ENCODE data around the gene GMPS.
A peak's percentile ranks its signal among the peaks of the same experiment; 100 is the strongest.
"Not testable (repeated sequence)": the region's sequence is repeated elsewhere in the genome, so short reads cannot be mapped to it uniquely, and the experiment has no call there.

GMPS gene

DNA sequence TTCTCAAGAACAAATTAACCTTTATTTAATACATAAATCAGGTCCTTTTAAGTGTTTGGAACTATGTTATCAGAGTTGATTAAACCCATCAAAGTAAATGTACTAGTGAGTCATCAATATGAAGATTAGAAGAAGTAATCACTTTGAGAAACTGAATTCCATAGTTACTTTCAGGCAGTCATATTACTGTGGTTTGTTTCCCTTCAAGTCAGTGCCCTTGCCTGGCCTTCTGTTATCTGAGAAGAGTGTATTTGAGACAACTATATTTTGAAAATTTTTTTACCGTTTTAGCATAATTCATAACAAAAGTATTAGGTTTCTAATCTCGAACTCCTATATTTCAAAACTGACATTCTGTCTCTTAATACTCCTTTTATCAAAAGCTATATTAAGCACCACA lies 73.6 kb downstream of the GMPS start:
- DNase-seq: no peak

DNA sequence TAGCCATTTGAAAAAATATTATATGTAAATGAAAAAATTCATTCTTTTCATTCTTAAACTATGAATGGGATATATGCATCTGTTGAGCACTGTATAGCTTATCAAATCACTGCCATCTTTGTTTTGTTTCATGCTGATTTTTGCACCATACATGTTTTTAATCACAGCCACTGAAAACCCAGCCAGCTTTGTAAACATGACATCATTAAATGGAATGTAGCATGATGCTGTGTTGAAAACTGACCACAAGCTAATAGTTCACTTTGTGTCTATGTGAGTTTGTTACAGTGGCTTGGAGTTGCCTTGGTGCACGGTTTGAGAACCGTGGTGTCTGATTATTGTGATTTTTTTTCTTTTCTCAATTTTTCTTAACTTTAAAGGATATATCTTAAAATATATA lies 75.7 kb downstream of the GMPS start:
- no peak for DNase-seq

DNA sequence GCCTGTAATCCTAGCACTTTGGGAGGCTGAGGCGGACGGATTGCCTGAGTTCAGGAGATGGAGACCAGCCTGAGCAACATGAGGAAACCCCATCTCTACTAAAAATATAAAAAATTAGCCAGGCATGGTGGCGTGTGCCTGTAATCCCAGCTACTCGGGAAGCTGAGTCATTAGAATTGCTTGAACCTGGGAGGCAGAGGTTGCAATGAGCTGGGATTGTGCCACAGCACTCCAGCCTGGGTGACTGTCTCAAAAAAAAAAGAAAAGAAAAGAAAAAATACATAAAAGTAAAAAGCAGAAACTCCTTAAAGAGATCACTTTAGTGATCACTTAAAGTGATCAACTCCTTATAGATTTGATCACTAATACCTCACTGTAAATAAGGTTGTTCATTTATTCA lies 78.0 kb downstream of the GMPS start:
- no peak for DNase-seq

DNA sequence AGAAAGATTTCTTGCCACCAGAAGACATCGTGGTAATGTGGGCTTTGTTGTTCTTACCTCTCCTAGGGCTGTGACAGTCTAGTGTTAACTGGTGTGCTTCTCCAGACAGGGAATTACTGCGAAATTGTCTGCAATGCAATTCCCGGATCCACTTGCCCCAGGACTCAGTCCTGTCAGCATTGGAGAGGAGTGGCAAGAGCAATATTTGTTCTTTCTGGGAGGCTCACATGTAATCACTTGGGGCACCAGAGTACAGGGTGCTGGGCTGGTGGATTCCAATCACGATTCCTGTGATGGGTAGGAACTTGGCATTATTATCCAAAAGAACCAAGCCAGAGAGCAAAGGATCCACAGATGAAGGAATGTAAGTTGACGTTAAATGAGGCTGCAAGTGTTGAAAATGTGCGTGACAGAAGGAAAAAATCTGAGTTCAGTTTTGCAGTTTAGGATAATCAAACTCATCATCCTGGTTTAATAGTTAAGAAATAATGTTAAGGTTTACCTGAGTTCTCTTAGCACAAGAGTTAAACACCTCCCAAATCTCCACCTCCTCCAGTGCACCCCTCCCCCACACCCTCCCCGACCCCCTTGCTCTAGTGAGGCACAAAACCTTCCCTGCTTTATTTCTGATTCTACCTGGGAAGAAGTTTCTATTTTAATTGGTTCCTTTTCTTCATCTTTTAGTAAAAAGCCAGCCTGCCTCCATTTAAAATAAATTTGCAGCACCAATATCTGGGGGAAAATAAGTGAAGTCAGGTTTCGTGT lies 79.2 kb downstream of the GMPS start:
- no peak for DNase-seq

DNA sequence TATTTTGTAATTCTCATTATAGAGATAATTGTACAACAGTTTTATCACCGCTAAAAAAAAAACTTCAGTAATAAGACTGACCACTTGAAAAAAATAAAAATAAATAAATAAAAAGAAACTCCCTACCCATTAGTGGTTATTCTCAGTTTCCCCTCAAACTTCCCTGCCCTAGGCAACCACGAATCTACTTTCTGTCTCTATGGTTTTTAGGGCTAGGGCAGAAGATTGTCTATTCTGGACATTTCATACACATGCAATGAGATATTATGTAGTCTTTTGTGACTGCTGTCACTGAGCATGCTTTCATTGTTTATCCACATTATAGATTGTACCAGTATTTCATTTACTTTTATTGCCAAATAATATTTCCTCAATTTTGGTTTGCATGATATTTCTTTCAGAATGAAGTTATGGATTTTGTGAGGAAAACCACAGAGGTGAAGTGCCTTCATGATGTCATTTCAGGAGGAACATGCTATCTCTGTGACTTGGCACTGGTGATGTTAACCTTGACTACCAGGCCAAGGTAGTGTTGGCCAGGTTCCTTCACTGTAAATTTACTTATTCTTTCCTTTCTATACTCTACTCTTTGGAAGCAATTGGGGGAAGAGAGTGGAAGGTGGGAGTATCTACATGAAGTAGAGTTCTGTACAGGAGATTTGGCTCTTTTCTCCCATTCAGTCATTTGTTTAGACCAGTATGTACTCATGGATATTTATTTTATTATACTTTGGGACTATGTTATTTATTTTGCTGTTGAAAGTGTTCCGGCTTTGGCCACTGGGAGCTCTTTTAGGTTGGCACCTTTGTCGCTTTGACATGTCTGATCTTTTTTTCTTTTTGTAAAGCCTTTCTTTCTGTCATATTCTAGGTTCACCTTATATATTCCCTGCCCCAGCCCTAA lies 86.3 kb downstream of the GMPS start:
- no peak for DNase-seq

DNA sequence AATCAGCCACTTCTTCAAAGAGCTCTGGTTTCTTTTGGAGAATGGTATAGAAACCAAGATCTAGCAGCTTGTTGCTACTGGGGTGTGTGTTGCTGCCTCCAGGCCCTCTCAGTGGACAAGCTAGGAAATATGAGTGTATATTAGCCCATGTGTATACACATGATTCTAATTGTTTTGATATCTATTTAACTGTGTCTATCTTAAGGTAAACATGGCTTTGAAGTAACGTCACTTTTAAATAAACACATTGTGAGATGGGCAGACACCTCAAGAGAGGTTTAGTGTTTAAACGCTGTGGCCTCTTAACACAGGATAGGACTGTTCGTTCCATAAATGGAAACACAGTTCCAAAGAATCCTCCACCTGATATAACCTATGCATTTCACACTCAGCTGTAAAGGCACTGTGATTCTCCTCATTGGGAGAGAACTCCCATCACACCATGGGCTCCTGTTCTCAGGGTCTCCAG lies 87.0 kb downstream of the GMPS start:
- no peak for DNase-seq

DNA sequence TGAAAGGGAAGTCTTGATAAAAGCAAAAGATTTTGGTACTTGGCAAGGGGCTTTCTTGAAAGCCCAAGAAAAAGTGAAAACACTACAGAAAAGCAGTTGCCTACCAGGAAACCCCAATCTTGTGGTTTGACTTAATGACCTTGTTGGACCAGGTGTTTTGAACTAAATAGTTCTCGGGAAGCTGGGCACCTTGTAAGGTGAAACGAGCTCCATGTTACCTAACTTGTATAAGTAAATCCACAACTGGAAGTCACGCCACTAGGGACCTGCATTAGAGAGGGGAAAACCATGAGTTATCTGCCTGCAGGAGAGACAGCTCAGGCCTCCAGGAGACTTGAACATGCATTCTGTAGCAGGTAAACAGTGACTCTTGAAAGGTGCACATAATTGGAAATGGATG lies 88.2 kb downstream of the GMPS start:
- no peak for DNase-seq

DNA sequence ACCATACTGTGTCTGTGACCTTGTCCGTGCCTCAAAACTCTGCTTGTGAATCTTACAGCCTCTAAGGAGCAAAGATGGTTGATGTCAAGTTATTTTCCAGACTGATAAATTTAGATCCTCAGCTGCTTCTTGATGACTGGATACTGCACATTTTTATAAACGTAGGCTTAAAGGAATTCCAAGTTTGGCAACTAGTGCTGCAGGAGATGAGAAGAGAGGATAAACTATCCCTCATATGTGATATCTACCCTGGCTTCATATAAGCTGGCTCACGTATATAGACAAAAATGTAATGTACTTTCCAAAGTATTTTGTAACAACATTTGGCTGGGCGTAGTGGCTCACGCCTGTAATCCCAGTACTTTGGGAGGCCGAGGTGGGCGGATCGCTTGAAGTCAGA lies 89.6 kb downstream of the GMPS start:
- no peak for DNase-seq

DNA sequence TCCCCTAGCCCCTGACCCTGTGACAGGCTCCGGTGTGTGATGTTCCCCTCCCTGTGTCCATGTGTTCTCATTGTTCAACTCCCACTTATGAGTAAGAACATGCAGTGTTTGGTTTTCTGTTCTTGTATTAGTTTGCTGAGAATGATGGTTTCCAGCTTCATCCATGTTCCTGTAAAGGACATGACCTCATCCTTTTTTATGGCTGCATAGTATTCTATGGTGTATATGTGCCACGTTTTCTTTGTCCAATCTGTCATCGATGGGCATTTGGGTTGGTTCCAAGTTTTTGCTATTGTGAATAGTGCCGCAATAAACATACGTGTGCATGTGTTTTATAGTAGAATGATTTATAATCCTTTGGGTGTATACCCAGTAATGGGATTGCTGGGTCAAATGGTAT lies 90.6 kb downstream of the GMPS start:
- not testable (repeated sequence) for DNase-seq

DNA sequence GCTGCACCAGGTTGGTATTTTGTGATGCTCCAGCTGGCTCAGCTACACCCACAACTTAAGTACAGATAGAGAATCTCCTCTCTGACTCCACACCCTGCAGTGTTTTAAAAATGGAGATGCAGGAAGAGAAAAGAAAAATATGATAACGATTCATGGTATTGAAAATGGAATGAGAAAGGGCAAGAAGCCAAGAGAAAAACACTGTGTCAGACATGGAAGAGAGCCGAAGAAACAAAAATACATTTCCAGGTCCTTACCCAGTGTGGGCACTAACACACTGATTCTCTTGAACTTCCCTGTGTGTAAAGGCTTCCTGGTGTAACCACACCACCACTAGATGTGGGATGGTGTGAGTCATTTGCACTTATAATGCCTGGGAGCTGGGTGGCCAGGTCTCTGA lies 93.1 kb downstream of the GMPS start:
- DNase-seq: no peak

DNA sequence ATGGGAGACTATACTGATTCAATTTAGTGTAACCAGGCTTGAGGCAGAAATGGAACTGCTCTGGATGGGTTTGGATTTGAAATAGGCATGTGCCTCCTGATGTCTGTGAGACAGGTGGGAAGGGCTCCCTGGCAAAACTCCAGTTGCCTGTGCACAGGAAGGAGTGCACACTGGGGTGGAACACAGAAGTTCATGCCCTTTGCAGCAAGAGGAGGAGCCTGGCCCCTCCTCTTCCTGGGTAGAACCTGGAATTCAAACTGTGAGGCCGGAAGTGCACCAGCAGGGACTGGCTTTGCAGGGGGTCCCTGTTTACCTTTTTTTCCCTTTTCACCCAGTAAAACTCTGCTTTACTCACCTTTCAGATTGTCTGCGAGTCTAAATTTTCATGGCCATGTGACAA lies 99.9 kb downstream of the GMPS start:
- no peak for DNase-seq

DNA sequence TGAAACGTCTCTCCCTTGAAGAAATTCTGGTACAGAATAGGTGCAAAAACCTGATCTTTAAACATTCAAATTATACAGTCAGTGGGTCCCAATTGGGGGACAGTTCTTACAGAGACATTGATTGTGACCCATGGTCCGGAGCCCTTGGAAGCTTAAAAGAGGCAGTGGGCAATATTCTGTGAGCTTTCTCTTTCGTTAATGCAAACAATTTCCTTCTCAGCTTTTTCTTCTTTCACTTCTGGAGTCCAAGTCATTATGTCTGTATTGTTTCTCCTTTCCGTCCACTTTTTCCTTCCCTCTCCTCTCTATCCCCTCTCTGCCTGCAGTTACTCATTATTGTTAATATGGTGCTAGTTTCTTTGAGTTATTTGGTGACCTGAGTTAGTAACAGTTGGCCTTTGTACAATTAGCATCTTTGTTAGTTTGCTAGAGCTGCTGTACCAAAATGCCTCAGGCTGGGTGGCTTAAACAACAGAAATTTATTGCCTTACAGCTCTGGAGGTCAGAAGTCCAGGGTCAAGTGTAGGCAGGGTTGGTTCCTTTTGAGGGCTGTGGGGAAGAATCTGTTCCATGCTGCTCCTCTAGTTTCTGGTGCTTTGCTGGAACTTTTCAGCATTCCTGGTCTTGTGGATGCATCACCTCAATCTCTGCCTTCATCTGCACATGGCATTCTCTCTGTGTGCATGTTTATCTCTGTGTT lies 102.6 kb downstream of the GMPS start:
- DNase-seq: no peak

DNA sequence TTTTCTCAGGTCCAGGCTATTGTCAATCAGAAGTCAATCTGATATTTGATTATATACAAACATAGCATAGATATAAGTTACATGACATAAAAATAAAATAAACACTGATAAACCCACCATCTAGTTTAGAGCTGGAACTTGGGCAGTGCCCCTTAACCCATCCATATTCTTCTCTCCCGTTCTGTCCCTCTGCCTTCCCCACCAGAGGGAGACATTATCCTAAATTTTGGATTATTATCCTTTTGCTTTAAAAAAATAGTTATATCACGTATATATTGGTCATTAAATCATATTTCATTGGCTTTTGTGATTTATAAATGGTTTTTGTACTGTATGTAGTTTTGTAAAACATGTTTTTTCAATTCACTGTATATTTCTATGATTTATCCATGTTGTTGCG lies 107.9 kb downstream of the GMPS start:
- no peak for DNase-seq

DNA sequence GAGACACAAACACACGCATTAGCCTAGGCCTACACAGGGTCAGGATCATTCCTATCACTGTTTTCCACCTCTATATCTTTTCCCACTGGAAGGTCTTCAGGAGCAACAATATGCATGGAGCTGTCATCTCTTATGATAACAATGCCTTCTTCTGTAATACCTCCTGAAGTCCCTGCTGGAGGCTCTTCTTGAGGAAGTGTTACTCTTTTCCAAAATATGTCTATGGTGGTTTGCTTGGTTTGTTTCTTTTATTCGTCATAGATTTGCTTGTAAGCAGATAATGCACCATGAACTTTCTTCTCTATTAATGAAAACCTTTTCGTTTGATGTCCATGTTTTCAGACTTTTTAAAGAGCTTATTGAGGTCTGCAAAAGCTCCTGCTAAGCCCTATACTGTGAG lies 109.3 kb downstream of the GMPS start:
- no peak for DNase-seq

DNA sequence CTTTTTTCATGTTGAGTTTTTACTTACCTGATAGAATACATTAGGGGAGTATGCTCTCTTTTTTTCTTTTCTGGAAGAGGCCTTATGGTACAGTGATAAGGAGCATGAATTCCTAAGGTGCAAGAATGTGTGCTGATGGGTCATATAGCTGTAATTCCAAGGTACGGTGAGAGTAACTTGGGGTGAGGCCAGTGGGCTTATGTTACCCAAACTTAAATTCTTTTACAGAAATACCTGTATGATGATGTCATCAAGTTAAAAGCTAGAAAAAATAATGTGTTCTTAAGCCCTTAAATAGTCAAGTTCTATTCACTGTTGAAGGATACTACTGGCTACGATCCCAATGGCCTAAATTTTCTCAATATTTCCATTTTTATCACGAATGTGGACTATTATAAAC lies 111.2 kb downstream of the GMPS start:
- no peak for DNase-seq

DNA sequence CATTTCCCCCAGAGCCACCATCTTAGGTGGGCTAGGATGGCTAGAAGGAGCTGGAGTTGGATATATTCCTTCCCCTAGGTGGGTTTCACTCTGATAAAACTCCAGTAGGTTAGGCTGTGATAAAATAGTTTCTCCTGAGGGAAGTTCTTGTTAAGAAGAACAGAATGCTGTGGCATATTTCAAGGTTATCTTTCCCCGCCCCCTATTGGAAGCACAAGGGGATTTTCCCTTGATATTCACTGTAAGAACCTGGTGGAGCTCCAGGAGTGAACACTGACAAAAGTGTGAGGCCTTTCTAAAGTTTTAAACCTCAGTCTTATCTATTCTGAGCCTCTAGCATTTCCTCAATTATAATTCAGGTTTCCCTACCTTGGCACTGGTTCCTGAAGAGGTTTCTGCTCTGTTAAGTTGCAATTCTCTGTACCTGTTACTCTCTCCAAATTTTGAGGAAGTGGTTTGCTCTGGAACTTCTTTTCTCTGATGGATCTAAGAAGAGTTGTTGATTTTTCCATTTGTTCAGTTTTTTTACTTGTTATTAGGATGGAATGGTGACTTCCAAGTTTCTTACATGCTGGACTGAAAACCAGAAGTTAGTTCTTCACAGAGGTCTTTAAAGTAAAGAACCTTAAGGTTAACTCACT lies 113.5 kb downstream of the GMPS start:
- DNase-seq: no peak

DNA sequence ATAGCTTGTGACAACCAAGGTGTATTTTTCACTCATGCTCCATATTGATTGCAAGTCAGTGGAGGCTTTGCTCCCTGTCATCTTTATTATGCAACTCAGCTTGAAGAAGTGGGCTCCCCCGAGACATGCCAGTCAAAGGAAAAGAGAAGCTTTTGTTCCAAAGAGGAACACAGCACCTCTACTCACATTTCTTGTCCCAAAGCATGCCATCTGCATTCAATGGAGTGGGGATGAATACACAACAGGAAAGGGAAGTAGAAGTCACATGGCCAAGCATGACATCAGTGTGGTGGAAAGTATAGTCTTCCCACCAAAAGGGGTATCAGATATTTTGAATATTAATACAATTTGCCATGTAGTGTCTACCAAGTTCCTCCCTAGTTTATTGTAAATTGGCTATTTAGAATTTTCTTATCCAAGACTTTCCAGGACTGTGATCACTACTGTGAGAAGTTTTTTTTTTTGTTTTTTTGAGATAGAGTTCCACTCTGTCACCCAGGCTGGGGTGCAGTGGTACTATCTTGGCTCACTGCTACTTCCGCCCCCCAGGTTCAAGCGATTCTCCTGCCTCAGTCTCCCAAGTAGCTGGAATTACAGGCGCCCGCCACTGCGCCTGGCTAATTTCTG lies 114.5 kb downstream of the GMPS start:
- no peak for DNase-seq

DNA sequence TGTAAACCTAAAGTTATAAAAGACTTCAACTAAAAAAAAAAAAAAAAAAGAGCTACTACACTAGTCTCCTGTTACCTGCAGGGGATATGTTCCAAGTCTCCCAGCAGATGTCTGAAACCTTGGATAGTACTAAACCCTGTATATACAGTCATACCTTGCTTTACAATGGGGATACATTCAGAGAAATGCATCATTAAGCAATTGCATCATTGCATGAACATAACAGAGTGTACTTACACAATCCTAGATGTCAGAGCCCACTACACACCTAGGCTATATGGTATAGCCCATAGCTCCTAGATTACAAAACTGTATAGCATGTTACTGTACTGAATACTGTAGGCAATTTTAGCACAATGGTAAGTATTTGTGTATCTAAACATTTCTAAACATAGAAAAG lies 119.1 kb downstream of the GMPS start:
- DNase-seq: no peak

DNA sequence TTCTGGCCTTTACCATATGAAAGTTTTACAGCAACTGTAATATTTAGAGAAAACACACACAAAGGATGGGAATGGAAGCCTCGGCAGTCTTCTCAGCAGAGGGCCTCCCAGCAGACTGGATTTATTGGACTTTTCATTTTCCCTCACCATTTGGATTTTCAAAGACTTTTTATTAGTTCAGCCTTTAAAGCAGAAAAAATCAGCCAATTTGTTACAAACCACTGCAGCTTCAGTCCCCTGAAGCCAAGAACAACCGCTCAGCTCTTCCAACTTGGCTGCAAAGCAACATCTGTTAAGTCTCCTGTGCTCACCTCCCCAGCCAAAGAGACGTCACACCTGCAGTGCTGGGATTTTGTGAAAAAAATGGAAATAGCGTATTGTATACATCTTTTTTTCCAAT lies 120.8 kb downstream of the GMPS start:
- DNase-seq: peak; percentile 14

DNA sequence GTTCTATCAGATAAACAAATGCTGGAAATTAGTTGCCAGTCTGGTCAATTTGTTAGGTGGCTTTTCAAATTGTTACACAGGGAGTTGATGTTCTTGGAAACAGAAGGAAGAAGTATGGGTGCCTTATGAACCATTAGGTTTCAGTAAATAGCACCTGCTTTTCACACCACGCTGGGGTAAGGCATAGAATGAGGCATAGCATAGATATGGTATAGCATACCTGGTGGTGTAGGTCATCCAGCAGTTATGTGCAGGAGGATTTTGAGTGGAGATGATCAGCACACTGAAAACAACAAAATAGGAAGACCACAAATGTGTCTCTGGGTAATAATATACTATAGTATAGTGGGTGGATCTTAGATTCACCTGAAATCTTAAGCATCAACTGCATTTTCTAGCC lies 121.4 kb downstream of the GMPS start:
- DNase-seq: no peak

Measured in retina (tissue), 1 donor.